Hepatocyte (in vitro differentiated cells): Measurements from ENCODE around the gene NHSL2.

Source experiments
- EZH2 ChIP-seq: fragments of 200-600 bp; sonication (generic); IDR thresholded peaks from 2 replicates; pipeline ENCODE4 v1.6.1; 2016; ENCODE audit warnings: antibody characterized with exemption, mild to moderate bottlenecking, borderline replicate concordance
- TF ChIP-seq, protein P1 (sequence below): fragments of 200-600 bp; sonication (generic); IDR thresholded peaks from 2 replicates; pipeline ENCODE4 v1.5.1; 2016; ENCODE audit warnings: antibody characterized with exemption, mild to moderate bottlenecking; ENCODE audit not compliant: poor library complexity

DNA sequence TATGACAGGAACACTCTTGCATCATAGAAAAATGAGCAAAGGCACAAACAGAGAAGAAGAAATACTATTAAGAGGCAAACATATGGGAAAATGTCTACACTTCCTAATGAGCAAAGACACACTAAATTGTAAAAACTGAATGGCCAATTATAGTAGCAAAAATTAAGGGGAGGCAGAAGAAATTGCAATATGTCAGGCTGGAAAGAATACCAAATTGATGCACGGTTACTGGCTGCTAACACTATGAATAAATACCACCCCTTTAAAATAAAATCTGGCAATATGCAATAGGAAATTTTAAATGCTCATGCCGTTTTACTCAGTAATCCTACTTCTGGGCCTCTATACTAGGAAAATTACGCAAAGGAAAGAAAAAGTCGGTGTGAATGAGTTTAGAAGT lies 254.9 kb downstream of the NHSL2 start:
- TF ChIP-seq, protein P1, sequence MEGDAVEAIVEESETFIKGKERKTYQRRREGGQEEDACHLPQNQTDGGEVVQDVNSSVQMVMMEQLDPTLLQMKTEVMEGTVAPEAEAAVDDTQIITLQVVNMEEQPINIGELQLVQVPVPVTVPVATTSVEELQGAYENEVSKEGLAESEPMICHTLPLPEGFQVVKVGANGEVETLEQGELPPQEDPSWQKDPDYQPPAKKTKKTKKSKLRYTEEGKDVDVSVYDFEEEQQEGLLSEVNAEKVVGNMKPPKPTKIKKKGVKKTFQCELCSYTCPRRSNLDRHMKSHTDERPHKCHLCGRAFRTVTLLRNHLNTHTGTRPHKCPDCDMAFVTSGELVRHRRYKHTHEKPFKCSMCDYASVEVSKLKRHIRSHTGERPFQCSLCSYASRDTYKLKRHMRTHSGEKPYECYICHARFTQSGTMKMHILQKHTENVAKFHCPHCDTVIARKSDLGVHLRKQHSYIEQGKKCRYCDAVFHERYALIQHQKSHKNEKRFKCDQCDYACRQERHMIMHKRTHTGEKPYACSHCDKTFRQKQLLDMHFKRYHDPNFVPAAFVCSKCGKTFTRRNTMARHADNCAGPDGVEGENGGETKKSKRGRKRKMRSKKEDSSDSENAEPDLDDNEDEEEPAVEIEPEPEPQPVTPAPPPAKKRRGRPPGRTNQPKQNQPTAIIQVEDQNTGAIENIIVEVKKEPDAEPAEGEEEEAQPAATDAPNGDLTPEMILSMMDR: no peak
- no peak for TF ChIP-seq EZH2
